ENCODE results near the gene SLC45A2.

DNA sequence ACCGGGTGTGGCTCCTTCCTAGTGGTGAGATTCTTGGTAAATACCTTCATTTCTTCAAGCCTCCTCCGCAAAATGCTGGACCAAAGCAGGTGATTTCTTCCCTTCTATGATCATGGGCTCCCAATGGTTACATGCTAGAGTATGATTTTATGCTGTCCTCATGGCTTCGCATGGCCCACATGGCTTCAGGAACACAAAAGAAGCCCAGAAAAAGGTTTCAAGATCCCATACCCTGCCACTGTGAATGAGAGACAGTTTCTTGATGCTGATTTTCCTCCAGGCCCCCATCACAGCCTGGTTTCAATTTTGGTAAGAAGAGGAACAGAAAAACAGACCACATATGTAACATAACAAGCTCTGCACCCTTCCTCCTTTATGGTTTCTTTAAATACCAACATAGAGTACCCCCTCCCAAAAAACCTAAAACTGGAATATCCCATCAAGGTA, 50.7 kb downstream of the SLC45A2 start:
- TF ChIP-seq, protein P1, sequence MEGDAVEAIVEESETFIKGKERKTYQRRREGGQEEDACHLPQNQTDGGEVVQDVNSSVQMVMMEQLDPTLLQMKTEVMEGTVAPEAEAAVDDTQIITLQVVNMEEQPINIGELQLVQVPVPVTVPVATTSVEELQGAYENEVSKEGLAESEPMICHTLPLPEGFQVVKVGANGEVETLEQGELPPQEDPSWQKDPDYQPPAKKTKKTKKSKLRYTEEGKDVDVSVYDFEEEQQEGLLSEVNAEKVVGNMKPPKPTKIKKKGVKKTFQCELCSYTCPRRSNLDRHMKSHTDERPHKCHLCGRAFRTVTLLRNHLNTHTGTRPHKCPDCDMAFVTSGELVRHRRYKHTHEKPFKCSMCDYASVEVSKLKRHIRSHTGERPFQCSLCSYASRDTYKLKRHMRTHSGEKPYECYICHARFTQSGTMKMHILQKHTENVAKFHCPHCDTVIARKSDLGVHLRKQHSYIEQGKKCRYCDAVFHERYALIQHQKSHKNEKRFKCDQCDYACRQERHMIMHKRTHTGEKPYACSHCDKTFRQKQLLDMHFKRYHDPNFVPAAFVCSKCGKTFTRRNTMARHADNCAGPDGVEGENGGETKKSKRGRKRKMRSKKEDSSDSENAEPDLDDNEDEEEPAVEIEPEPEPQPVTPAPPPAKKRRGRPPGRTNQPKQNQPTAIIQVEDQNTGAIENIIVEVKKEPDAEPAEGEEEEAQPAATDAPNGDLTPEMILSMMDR (IDR thresholded peaks at IDR 0.05) = no peak
- no peak for TF ChIP-seq POLR2A (IDR thresholded peaks at IDR 0.05)
